HG03175 (cell line): ENCODE results near the gene FANCD2.
"Not testable (repeated sequence)": the region's sequence is repeated elsewhere in the genome, so short reads cannot be mapped to it uniquely, and the experiment has no call there.

ENCODE experiments used
- ATAC-seq: cut with Tn5 transposase; IDR thresholded peaks from one replicate; pipeline ENCODE4 v1.9.1; 2021; ENCODE audit warnings: mild to moderate bottlenecking, moderate library complexity; ENCODE audit not compliant: unreplicated experiment

Gene FANCD2

GRCh38 chr3:10012106-10012505 is 14.1 kb upstream of the FANCD2 start:
- ATAC-seq, result no peak

- ATAC-seq, result no peak
Observed at GRCh38 chr3:10015461-10015904, 10.8 kb upstream of the FANCD2 start.

- no peak for ATAC-seq
Observed at GRCh38 chr3:10017636-10018292, 8.5 kb upstream of the FANCD2 start.

- ATAC-seq, result not testable (repeated sequence)
Observed at GRCh38 chr3:10018806-10019205, 7.4 kb upstream of the FANCD2 start.

- no peak for ATAC-seq
Observed at GRCh38 chr3:10019326-10019725, 6.9 kb upstream of the FANCD2 start.

GRCh38 chr3:10021856-10022775 is 4.1 kb upstream of the FANCD2 start:
- no peak for ATAC-seq

GRCh38 chr3:10023587-10024310 is 2.5 kb upstream of the FANCD2 start:
- no peak for ATAC-seq

- ATAC-seq, result no peak
Observed at GRCh38 chr3:10025205-10026083, 793 bp upstream of the FANCD2 start.

GRCh38 chr3:10041034-10041433 is 14.8 kb downstream of the FANCD2 start:
- no peak for ATAC-seq

GRCh38 chr3:10047876-10048275 is 21.6 kb downstream of the FANCD2 start:
- no peak for ATAC-seq

- not testable (repeated sequence) for ATAC-seq
Observed at GRCh38 chr3:10053054-10053453, 26.8 kb downstream of the FANCD2 start.

- ATAC-seq, result no peak
Observed at GRCh38 chr3:10055097-10055496, 28.9 kb downstream of the FANCD2 start.

GRCh38 chr3:10070077-10070476 is 43.8 kb downstream of the FANCD2 start:
- ATAC-seq, result not testable (repeated sequence)

- no peak for ATAC-seq
Observed at GRCh38 chr3:10074666-10075065, 48.4 kb downstream of the FANCD2 start.

GRCh38 chr3:10081871-10082270 is 55.6 kb downstream of the FANCD2 start:
- no peak for ATAC-seq

GRCh38 chr3:10085738-10086137 is 59.5 kb downstream of the FANCD2 start:
- no peak for ATAC-seq

GRCh38 chr3:10088256-10088655 is 62.0 kb downstream of the FANCD2 start:
- ATAC-seq, result no peak

GRCh38 chr3:10090179-10090578 is 63.9 kb downstream of the FANCD2 start:
- no peak for ATAC-seq

- not testable (repeated sequence) for ATAC-seq
Observed at GRCh38 chr3:10090774-10091173, 64.5 kb downstream of the FANCD2 start.

GRCh38 chr3:10091387-10091786 is 65.2 kb downstream of the FANCD2 start:
- not testable (repeated sequence) for ATAC-seq
